ENCODE data around the gene DOCK6.

DNA sequence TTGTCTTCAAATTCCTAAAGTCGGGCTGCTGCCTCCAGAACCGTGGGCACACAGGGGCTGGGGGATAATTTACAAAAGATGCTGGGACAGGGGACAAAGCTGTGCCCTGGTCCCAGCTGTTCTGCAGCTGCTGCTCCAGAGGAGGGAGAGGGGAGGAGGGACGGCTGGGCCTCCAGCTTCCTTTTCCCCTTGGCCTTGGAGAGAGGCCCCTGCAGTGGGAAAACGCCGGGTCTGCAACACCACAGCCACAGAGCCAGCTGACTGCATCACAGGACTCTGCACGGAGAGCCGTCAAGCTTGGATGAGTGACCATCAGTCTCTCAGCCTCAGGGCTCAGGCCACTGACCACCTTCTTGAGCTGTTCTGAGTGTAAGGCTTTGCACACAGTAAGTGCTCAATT, 6.1 kb downstream of the DOCK6 start:
- TF ChIP-seq, protein P1, sequence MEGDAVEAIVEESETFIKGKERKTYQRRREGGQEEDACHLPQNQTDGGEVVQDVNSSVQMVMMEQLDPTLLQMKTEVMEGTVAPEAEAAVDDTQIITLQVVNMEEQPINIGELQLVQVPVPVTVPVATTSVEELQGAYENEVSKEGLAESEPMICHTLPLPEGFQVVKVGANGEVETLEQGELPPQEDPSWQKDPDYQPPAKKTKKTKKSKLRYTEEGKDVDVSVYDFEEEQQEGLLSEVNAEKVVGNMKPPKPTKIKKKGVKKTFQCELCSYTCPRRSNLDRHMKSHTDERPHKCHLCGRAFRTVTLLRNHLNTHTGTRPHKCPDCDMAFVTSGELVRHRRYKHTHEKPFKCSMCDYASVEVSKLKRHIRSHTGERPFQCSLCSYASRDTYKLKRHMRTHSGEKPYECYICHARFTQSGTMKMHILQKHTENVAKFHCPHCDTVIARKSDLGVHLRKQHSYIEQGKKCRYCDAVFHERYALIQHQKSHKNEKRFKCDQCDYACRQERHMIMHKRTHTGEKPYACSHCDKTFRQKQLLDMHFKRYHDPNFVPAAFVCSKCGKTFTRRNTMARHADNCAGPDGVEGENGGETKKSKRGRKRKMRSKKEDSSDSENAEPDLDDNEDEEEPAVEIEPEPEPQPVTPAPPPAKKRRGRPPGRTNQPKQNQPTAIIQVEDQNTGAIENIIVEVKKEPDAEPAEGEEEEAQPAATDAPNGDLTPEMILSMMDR (IDR thresholded peaks at IDR 0.05), result no peak
- no peak for TF ChIP-seq ZFX (IDR thresholded peaks at IDR 0.05; ENCODE audit: borderline replicate concordance)

Data from 22Rv1 (cell line).